HepG2 (cell line): ENCODE results near the gene SPTBN2. TPM values are rescaled to one million over a fixed set of nuclear protein-coding genes. Genes with fewer than 3 reads are reported as not detected.
A peak's percentile ranks its signal among the peaks of the same experiment; 100 is the strongest.

Source experiments
- BRF2 ChIP-seq: sonication (generic); formaldehyde crosslinking; IDR thresholded peaks from 2 replicates; pipeline ENCODE4 v1.8.1; 2022; ENCODE audit warnings: mild to moderate bottlenecking, missing genetic modification reagents
- EHMT2 ChIP-seq: fragments of 200-600 bp; sonication (generic); IDR thresholded peaks from 2 replicates; pipeline ENCODE4 v1.7.0; 2017; ENCODE audit warnings: antibody characterized with exemption, low read depth, low read length, borderline replicate concordance
- IKZF1 ChIP-seq: fragments of 450-650 bp; IDR thresholded peaks from 2 replicates; pipeline ENCODE4 v1.7.1; 2016
- NR2F2 ChIP-seq: IDR thresholded peaks from 2 replicates; pipeline ENCODE4 v1.6.1; 2012; ENCODE audit warnings: low read depth, inconsistent platforms, borderline replicate concordance
- POGZ ChIP-seq: sonication (generic); formaldehyde crosslinking; IDR thresholded peaks from 2 replicates; pipeline ENCODE4 v1.4.0; 2020; ENCODE audit warnings: mild to moderate bottlenecking, missing genetic modification reagents
- SNAPC4 ChIP-seq: sonication (generic); formaldehyde crosslinking; IDR thresholded peaks from 2 replicates; pipeline ENCODE4 v1.4.0; 2020; ENCODE audit warnings: mild to moderate bottlenecking, missing genetic modification reagents
- ZBTB33 ChIP-seq: sonication (generic); formaldehyde crosslinking; IDR thresholded peaks from 2 replicates; pipeline ENCODE4 v1.4.0; 2020; ENCODE audit warnings: missing genetic modification reagents
- ZBTB37 ChIP-seq: sonication (generic); formaldehyde crosslinking; IDR thresholded peaks from 2 replicates; pipeline ENCODE4 v1.4.0; 2020; ENCODE audit warnings: mild to moderate bottlenecking, missing genetic modification reagents
- ZFP37 ChIP-seq: sonication (generic); formaldehyde crosslinking; IDR thresholded peaks from 2 replicates; pipeline ENCODE4 v1.4.0; 2020; ENCODE audit warnings: missing genetic modification reagents, borderline replicate concordance
- ZNF33B ChIP-seq: sonication (generic); formaldehyde crosslinking; IDR thresholded peaks from 2 replicates; pipeline ENCODE4 v1.5.1; 2020; ENCODE audit warnings: mild to moderate bottlenecking, missing genetic modification reagents
- polyA plus RNA-seq, 8 experiments: library from polyadenylated mRNA; depleted of rRNA in 3 of 8; stranded (reverse) in 7 of 8; unstranded in 1 of 8; fragments of >200 nt; fragmentation: Illumina TruSeq in 4 of 8; extraction: Trizol in 4 of 8; gene quantifications; 2 replicates each; pipeline versions ENCODE4 v1.2.1 to v1.2.3, GENCODE V29; 2011 to 2016; ENCODE audit warnings: low read depth in 4 of 8, missing spikeins in 1 of 8, mixed read lengths in 1 of 8; ENCODE audit not compliant: insufficient read depth in 1 of 8
- total RNA-seq, 5 experiments: library from RNA; depleted of rRNA; stranded (reverse); fragments of >200 nt; fragmentation: Illumina TruSeq; extraction: Trizol; gene quantifications; 2 replicates each; pipeline ENCODE4 v1.2.3, GENCODE V29; 2016; ENCODE audit warnings: low read depth in 1 of 5
- TF ChIP-seq, protein P1 (sequence below): sonication (generic); formaldehyde crosslinking; IDR thresholded peaks from 2 replicates; pipeline ENCODE4 v1.4.0; 2020; ENCODE audit warnings: missing genetic modification reagents
- TF ChIP-seq, protein P2 (sequence below): sonication (generic); formaldehyde crosslinking; IDR thresholded peaks from 2 replicates; pipeline ENCODE4 v1.4.0; 2020; ENCODE audit warnings: missing genetic modification reagents
- TF ChIP-seq, protein P3 (sequence below): sonication (generic); formaldehyde crosslinking; IDR thresholded peaks from 2 replicates; pipeline ENCODE4 v1.5.0; 2020; ENCODE audit warnings: missing genetic modification reagents

SPTBN2 gene
- total and polyA plus RNA-seq, 2 of the 13 experiments (the other 11 are each of a cell fraction or from before 2014, with no cell fraction given): 0.65 to 4.0 TPM

DNA sequence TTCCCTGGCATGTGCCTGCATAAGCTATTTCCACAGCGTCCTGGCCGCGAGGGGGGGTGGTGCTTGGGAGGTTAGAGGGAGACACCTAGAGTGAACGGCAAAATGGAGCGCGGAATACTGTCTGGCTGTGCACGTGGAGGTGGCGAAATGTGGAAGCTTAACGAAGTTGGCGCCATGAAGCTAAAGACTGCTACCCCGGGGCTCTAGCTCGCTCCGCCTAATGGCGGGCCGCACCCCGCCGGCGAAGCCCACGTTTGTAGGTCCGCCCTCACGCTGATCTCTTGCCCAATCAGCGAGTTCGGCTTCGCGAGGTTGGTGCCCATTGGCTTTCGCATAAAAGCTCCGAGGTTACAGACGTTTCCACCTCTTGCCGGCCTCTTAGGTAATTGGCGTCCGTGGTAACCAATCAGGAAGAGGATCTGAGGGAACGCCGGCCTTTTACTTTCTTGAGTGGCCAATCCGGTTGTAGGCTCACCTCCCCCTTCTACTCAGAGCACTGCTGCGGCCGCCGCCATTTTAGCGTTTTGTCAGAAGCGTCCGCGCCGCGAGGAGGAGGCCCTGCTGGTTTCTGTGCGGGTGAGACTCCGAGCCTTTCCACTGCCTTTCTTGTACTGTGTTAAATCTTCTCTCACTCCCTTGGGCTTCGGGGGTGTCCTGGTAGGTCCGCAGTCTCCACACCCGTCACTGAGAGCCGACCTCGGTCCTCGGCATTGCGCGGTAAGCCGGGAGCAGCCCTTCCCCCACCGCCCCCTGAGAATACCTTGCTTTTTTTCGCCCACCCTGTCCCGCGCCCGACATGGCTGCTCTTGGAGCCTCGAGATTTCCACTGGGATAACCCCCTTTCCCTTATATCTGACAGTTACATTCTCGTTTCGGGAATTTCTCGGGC is 90.6 kb downstream of the SPTBN2 start, which contains the start of gene RBM4 (continued):
- TF ChIP-seq, protein P1, sequence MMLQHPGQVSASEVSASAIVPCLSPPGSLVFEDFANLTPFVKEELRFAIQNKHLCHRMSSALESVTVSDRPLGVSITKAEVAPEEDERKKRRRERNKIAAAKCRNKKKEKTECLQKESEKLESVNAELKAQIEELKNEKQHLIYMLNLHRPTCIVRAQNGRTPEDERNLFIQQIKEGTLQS (CRISPR knock-in tag): no peak
- TF ChIP-seq, protein P2, sequence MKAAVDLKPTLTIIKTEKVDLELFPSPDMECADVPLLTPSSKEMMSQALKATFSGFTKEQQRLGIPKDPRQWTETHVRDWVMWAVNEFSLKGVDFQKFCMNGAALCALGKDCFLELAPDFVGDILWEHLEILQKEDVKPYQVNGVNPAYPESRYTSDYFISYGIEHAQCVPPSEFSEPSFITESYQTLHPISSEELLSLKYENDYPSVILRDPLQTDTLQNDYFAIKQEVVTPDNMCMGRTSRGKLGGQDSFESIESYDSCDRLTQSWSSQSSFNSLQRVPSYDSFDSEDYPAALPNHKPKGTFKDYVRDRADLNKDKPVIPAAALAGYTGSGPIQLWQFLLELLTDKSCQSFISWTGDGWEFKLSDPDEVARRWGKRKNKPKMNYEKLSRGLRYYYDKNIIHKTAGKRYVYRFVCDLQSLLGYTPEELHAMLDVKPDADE (CRISPR knock-in tag): no peak
- TF ChIP-seq IKZF1 (no peak), ZNF33B (CRISPR knock-in tag) (no peak), BRF2 (CRISPR knock-in tag) (no peak), POGZ (peak; percentile 78; the same call in 1 of the 2 replicates), ZFP37 (CRISPR knock-in tag) (no peak), SNAPC4 (CRISPR knock-in tag) (no peak), NR2F2 (no peak), ZBTB33 (CRISPR knock-in tag) (no peak), EHMT2 (no peak), ZBTB37 (CRISPR knock-in tag) (0 out of 2 replicates have a peak, but pooled peaks have one; percentile 34)
- TF ChIP-seq, protein P3, sequence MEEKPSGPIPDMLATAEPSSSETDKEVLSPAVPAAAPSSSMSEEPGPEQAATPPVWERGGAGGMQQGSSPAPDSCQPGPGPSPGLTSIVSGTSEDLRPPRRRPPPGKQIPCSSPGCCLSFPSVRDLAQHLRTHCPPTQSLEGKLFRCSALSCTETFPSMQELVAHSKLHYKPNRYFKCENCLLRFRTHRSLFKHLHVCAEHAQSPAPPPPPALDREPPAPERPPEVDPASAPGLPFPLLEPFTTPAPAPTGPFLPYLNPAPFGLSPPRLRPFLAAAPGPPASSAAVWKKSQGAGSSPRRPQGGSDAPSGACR (CRISPR knock-in tag): peak; percentile 40; the same call in 1 of the 2 replicates
